K562 (cell line): Measurements from ENCODE around the gene PGLYRP1. TPM values are rescaled to one million over a fixed set of nuclear protein-coding genes. Genes with fewer than 3 reads are reported as not detected.

Experiments
- ATAC-seq: fragments of 200-7000 bp; cut with Tn5 transposase; 3 replicates; pipeline ENCODE4 v1.9.1; 2020; ENCODE audit warnings: moderate library complexity
- BruUV-seq: library from RNA; stranded (reverse); fragments of 400-500 nt; replicated peaks from 2 replicates; lab custom pipeline; 2021; lab: Mats Ljungman, UMichigan
- CTCF ChIA-PET: fragments of 300-600 bp; formaldehyde crosslinking; extraction: SDS; loops from one replicate; lab custom pipeline; 2021; ENCODE audit warnings: low intra/inter-chr PET ratio; lab: Yijun Ruan, JAX
- POLR2A ChIA-PET: fragments of 300-600, 350-650 bp; sonication (Branson Sonifier 250); formaldehyde crosslinking; extraction: SDS; loops from one replicate; lab custom pipeline; 2021; ENCODE audit warnings: antibody characterized with exemption, inconsistent platforms; lab: Yijun Ruan, JAX
- DNase-seq, 4 experiments: peaks; one replicate each; pipeline versions ENCODE4 v3.0.0 to v3.0.0-alpha.2; 2011 to 2018; ENCODE audit warnings: low spot score in 3 of 4, mixed read lengths in 3 of 4; ENCODE audit errors: extremely low read depth in 1 of 4
- FAIRE-seq: peaks from 2 replicates; lab custom pipeline; 2011; peaks lifted over from hg19 to GRCh38; lab: Jason Lieb, UNC
- H2AFZ ChIP-seq: 2 replicates; pipeline ENCODE4 v1.6.0; 2011; ENCODE audit warnings: low read depth, low read length, control low read depth, inconsistent platforms
- H3K27ac ChIP-seq: fragments of 200-600 bp; 3 replicates; pipeline ENCODE4 v1.8.0; 2011; ENCODE audit warnings: low read depth, mild to moderate bottlenecking, control low read depth, inconsistent platforms, low read length, moderate library complexity, mixed read lengths; ENCODE audit errors: extremely low read depth
- H3K27me3 ChIP-seq, 2 experiments: fragments of 300-600 bp in 1 of 2; 2 replicates in 1 of 2; 3 replicates in 1 of 2; pipeline versions ENCODE4 v1.6.0 to v1.8.0; 2011; ENCODE audit warnings: inconsistent platforms in 2 of 2, low read length in 2 of 2, mild to moderate bottlenecking in 1 of 2, mixed read lengths in 1 of 2, moderate library complexity in 1 of 2; ENCODE audit not compliant: control insufficient read depth in 2 of 2, insufficient read depth in 2 of 2
- H3K36me3 ChIP-seq: fragments of 300-600 bp; 3 replicates; pipeline ENCODE4 v1.8.0; 2011; ENCODE audit warnings: mild to moderate bottlenecking, low read length, inconsistent platforms; ENCODE audit not compliant: control insufficient read depth, insufficient read depth
- H3K4me1 ChIP-seq, 2 experiments: fragments of 200-600 bp in 1 of 2; replicated peaks in 1 of 2; 2 replicates in 1 of 2; 3 replicates in 1 of 2; pipeline versions ENCODE4 v1.5.1 to v1.8.0; 2011; ENCODE audit warnings: inconsistent platforms in 2 of 2, low read length in 2 of 2, mild to moderate bottlenecking in 1 of 2, mixed read lengths in 1 of 2, moderate library complexity in 1 of 2; ENCODE audit not compliant: control insufficient read depth in 2 of 2, insufficient read depth in 2 of 2
- H3K4me2 ChIP-seq: 2 replicates; pipeline ENCODE4 v1.6.1; 2011; ENCODE audit warnings: low read length, control low read depth, inconsistent platforms, mixed read lengths; ENCODE audit not compliant: insufficient read depth
- H3K4me3 ChIP-seq: fragments of 200-600 bp; sonication (generic), shearing (Covaris generic); 2 replicates; pipeline ENCODE4 v1.5.1; 2016; ENCODE audit warnings: control low read depth, inconsistent platforms
- H3K79me2 ChIP-seq: fragments of 200-600 bp; 3 replicates; pipeline ENCODE4 v1.8.0; 2011; ENCODE audit warnings: low read length, inconsistent platforms; ENCODE audit not compliant: control insufficient read depth, insufficient read depth
- H3K9ac ChIP-seq, 2 experiments: 2 replicates each; pipeline versions ENCODE4 v1.6.0 to v1.6.1; 2011; ENCODE audit warnings: low read depth in 2 of 2, low read length in 2 of 2, control low read depth in 1 of 2, inconsistent platforms in 1 of 2, mild to moderate bottlenecking in 1 of 2, mixed read lengths in 1 of 2; ENCODE audit not compliant: insufficient read depth in 1 of 2
- H3K9me1 ChIP-seq: one replicate; pipeline ENCODE4 v1.6.0; 2011; ENCODE audit warnings: inconsistent platforms, mild to moderate bottlenecking, low read length, moderate library complexity; ENCODE audit not compliant: control insufficient read depth, insufficient read depth
- H3K9me3 ChIP-seq: replicated peaks from 2 replicates; pipeline ENCODE4 v1.5.1; 2011; ENCODE audit warnings: low read depth, low read length, inconsistent platforms; ENCODE audit not compliant: control insufficient read depth, insufficient read depth
- H4K20me1 ChIP-seq: replicated peaks from 2 replicates; pipeline ENCODE4 v1.6.1; 2011; ENCODE audit warnings: low read length, inconsistent platforms, mixed read lengths; ENCODE audit not compliant: control insufficient read depth, insufficient read depth
- CBX3 ChIP-seq, 2 experiments: IDR thresholded peaks; 1 replicate in 1 of 2; 2 replicates in 1 of 2; pipeline ENCODE4 v1.6.1; 2012; ENCODE audit warnings: inconsistent platforms in 2 of 2, low read length in 2 of 2, borderline replicate concordance in 1 of 2, control low read depth in 1 of 2
- DEAF1 ChIP-seq: fragments of 450-650 bp; formaldehyde crosslinking; IDR thresholded peaks from 2 replicates; pipeline ENCODE4 v1.4.0; 2020; ENCODE audit warnings: mild to moderate bottlenecking, moderate library complexity
- EHMT2 ChIP-seq: fragments of 450-650 bp; IDR thresholded peaks from 2 replicates; pipeline ENCODE4 v1.6.1; 2018; ENCODE audit warnings: antibody characterized with exemption
- EP300 ChIP-seq: IDR thresholded peaks from 2 replicates; pipeline ENCODE4 v1.6.1; 2012; ENCODE audit warnings: low read length, improper control_type of control experiment
- ETV5 ChIP-seq: sonication (generic); formaldehyde crosslinking; IDR thresholded peaks from 2 replicates; pipeline ENCODE4 v1.4.0; 2020; ENCODE audit warnings: low read depth, mild to moderate bottlenecking, missing genetic modification reagents
- GATAD2B ChIP-seq: fragments of 450-650 bp; IDR thresholded peaks from 2 replicates; pipeline ENCODE4 v1.6.1; 2017; ENCODE audit warnings: mild to moderate bottlenecking, borderline replicate concordance
- SMAD1 ChIP-seq: fragments of 150-350 bp; IDR thresholded peaks from 2 replicates; pipeline ENCODE4 v1.6.1; 2014; ENCODE audit warnings: low read length, low read depth; ENCODE audit not compliant: partially characterized antibody
- TEAD4 ChIP-seq, 2 experiments: sonication (generic) in 1 of 2; formaldehyde crosslinking in 1 of 2; IDR thresholded peaks; 2 replicates each; pipeline versions ENCODE4 v1.6.1 to v1.8.0; 2012 to 2022; ENCODE audit warnings: borderline replicate concordance in 1 of 2, inconsistent platforms in 1 of 2, low read length in 1 of 2, mild to moderate bottlenecking in 1 of 2, missing genetic modification reagents in 1 of 2
- ZNF444 ChIP-seq: fragments of 250-450 bp; sonication (Bioruptor Pico); IDR thresholded peaks from 2 replicates; pipeline ENCODE4 v1.4.0; 2020; ENCODE audit warnings: mild to moderate bottlenecking, moderate library complexity
- ZNF695 ChIP-seq: fragments of 450-650 bp; formaldehyde crosslinking; IDR thresholded peaks from 2 replicates; pipeline ENCODE4 v1.4.0; 2020; ENCODE audit warnings: mild to moderate bottlenecking, moderate library complexity
- ZNF75A ChIP-seq: fragments of 450-650 bp; formaldehyde crosslinking; IDR thresholded peaks from 2 replicates; pipeline ENCODE4 v1.4.0; 2020; ENCODE audit warnings: mild to moderate bottlenecking
- WGBS: fragments of 100-300 bp; shearing (Covaris generic); methylation state at CpG from one replicate; pipeline ENCODE4 v1.1.6; 2016; ENCODE audit warnings: low coverage, mixed read lengths; ENCODE audit not compliant: insufficient coverage; ENCODE audit errors: missing lambda C conversion rate; 5-methylcytosine and 5-hydroxymethylcytosine counted together
- in situ Hi-C: fragments of 300-500 bp; cut with MboI; formaldehyde crosslinking; loops from 4 replicates; pipeline ENCODE4 v1.15.0; 2018; ENCODE audit warnings: inconsistent platforms, mixed read lengths
- intact Hi-C: fragments of 100-400 bp; cut with micrococcal nuclease; formaldehyde crosslinking; loops from 2 replicates; pipeline ENCODE4 v1.14.2; 2022
- polyA plus RNA-seq, 8 experiments: library from polyadenylated mRNA; depleted of rRNA in 4 of 8; stranded (reverse) in 5 of 8; unstranded in 3 of 8; fragments of >200 nt; fragmentation: Nextera tagmentation in 2 of 8; fragmentation: Illumina TruSeq in 1 of 8; extraction: Ambion mirVana in 2 of 8; extraction: Trizol in 1 of 8; gene quantifications; 2 replicates each; pipeline versions ENCODE4 v1.2.1 to v1.2.3, GENCODE V29; 2011 to 2014; ENCODE audit warnings: inconsistent platforms in 1 of 8, missing spikeins in 1 of 8
- total RNA-seq, 7 experiments: library from RNA; depleted of rRNA in 6 of 7; stranded (reverse); fragments of >200 nt in 6 of 7; fragmentation: Illumina TruSeq in 2 of 7; extraction: Trizol in 2 of 7; gene quantifications; 2 replicates each; pipeline versions ENCODE4 v1.2.1 to v1.2.3, GENCODE V29; 2011 to 2021; ENCODE audit warnings: low replicate concordance in 1 of 7
- TF ChIP-seq, protein P1 (sequence below): sonication (generic); formaldehyde crosslinking; IDR thresholded peaks from 2 replicates; pipeline ENCODE4 v1.8.0; 2022; ENCODE audit warnings: mild to moderate bottlenecking, missing genetic modification reagents, borderline replicate concordance
- TF ChIP-seq, protein P2 (sequence below): fragments of 250-450 bp; sonication (Bioruptor Pico); IDR thresholded peaks from 2 replicates; pipeline ENCODE4 v1.4.0; 2020; ENCODE audit warnings: mild to moderate bottlenecking, moderate library complexity
- TF ChIP-seq, protein P3 (sequence below): fragments of 450-650 bp; formaldehyde crosslinking; IDR thresholded peaks from 2 replicates; pipeline ENCODE4 v1.4.0; 2020; ENCODE audit warnings: mild to moderate bottlenecking, mixed read lengths

PGLYRP1 gene
- total and polyA plus RNA-seq, 9 of the 15 experiments (the other 6 are each of a cell fraction or from before 2014, with no cell fraction given) = not detected

GRCh38 chr19:46014534-46014933 is 8.3 kb downstream of the PGLYRP1 start:
- Histone ChIP-seq H3K9ac (no peak overlapping the region), H3K9me1 (no peaks in the 10 kb centered on the region), H3K36me3 (peaks cover 20% of the 10 kb centered on the region; the same call in 2 of the 3 replicates), H2AFZ (no peak overlapping the region), H3K4me2 (no peak overlapping the region), H3K4me3 (no peak overlapping the region), H3K79me2 (no peaks in the 10 kb centered on the region), H3K4me1 (peaks cover 3 to 29% of the 10 kb centered on the region in 2 experiments; a peak in 4 of 5 replicates), H4K20me1 (peaks cover 6% of the 10 kb centered on the region; the same call in 1 of the 2 replicates), H3K27ac (no peak overlapping the region), H3K27me3 (no peaks in the 10 kb centered on the region), H3K9me3 (no peaks in the 10 kb centered on the region)
- no peak for FAIRE-seq
- no peak for TF ChIP-seq EP300
- no peak for TF ChIP-seq TEAD4 (IDR thresholded peaks at IDR 0.05; ENCODE audit: low read length)
- TF ChIP-seq TEAD4 (CRISPR knock-in tag; IDR thresholded peaks at IDR 0.05; ENCODE audit: borderline replicate concordance) = no peak
- no peak for TF ChIP-seq ZNF444 (CRISPR knock-in tag)
- TF ChIP-seq DEAF1 (CRISPR knock-in tag) = no peak
- TF ChIP-seq, protein P1, sequence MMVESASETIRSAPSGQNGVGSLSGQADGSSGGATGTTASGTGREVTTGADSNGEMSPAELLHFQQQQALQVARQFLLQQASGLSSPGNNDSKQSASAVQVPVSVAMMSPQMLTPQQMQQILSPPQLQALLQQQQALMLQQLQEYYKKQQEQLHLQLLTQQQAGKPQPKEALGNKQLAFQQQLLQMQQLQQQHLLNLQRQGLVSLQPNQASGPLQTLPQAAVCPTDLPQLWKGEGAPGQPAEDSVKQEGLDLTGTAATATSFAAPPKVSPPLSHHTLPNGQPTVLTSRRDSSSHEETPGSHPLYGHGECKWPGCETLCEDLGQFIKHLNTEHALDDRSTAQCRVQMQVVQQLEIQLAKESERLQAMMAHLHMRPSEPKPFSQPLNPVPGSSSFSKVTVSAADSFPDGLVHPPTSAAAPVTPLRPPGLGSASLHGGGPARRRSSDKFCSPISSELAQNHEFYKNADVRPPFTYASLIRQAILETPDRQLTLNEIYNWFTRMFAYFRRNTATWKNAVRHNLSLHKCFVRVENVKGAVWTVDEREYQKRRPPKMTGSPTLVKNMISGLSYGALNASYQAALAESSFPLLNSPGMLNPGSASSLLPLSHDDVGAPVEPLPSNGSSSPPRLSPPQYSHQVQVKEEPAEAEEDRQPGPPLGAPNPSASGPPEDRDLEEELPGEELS = no peak
- TF ChIP-seq EHMT2 = no peak
- no peak for TF ChIP-seq ZNF75A (CRISPR knock-in tag)
- TF ChIP-seq, protein P2, sequence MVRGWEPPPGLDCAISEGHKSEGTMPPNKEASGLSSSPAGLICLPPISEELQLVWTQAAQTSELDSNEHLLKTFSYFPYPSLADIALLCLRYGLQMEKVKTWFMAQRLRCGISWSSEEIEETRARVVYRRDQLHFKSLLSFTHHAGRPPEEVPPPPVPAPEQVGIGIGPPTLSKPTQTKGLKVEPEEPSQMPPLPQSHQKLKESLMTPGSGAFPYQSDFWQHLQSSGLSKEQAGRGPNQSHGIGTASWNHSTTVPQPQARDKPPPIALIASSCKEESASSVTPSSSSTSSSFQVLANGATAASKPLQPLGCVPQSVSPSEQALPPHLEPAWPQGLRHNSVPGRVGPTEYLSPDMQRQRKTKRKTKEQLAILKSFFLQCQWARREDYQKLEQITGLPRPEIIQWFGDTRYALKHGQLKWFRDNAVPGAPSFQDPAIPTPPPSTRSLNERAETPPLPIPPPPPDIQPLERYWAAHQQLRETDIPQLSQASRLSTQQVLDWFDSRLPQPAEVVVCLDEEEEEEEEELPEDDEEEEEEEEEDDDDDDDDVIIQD (CRISPR knock-in tag) = no peak
- TF ChIP-seq ZNF695 (CRISPR knock-in tag) = no peak
- TF ChIP-seq CBX3 (IDR thresholded peaks at IDR 0.05; ENCODE audit: borderline replicate concordance in 1 of 2, low read length in 2 of 2) = no peak
- TF ChIP-seq GATAD2B = no peak
- no peak for TF ChIP-seq ETV5 (CRISPR knock-in tag)
- TF ChIP-seq, protein P3, sequence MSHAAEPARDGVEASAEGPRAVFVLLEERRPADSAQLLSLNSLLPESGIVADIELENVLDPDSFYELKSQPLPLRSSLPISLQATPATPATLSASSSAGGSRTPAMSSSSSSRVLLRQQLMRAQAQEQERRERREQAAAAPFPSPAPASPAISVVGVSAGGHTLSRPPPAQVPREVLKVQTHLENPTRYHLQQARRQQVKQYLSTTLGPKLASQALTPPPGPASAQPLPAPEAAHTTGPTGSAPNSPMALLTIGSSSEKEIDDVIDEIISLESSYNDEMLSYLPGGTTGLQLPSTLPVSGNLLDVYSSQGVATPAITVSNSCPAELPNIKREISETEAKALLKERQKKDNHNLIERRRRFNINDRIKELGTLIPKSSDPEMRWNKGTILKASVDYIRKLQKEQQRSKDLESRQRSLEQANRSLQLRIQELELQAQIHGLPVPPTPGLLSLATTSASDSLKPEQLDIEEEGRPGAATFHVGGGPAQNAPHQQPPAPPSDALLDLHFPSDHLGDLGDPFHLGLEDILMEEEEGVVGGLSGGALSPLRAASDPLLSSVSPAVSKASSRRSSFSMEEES (CRISPR knock-in tag) = no peak
- TF ChIP-seq SMAD1 = no peak
- ChIA-PET CTCF (no interaction called here), POLR2A (no interaction called here)
- intact Hi-C loops = loop anchor here (5.0 kb wide), 1 partner anchor 197 kb away; the partner anchor contains the start of gene RSPH6A
- DNase-seq = no peak
- BruUV-seq = no TSS peak
- 79% methylated on average over 8 of the region's 8 CpGs for WGBS
- in situ Hi-C loops = no loop called here
- ATAC-seq = no peak
